ENCODE results near the gene FIGNL2. TPM values are rescaled to one million over a fixed set of nuclear protein-coding genes. Genes with fewer than 3 reads are reported as not detected.

FIGNL2 gene
- total and polyA plus RNA-seq, 2 of the 4 experiments (the other 2 are of a cell fraction), result under 0.01 to 0.12 TPM

DNA sequence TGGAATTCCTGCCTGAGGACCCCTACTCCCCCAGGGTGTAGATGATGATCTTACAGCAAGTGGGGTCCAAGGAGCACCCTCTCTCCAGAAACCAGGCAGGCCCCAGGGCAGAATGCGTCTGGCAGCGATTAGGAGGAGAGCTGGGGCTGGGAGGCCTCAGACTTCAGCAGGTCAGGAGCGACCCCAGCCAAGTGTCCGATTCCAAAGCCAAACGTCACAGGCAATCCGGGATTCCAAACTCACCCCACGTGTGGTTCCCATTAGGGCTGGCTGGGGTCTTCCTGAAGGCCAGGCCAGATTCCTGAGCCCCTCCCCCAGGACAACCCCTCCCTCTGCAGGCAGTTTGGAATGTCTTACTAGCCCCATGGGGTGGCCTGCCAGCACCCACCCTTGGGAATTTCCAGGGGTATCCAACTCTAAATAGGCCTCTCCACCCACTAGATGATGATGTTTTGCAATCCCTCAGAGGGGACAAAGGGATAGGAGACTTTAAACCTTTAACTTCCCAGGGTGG is 17.3 kb upstream of the FIGNL2 start:
- H3K56ac ChIP-seq (ENCODE audit: extremely low read depth, insufficient read depth, low read length), result no peak overlapping the region
- DNase-seq, result no peak
- in situ Hi-C loops (cut with MboI; ENCODE audit: low sequenced_read_pairs), result no loop called here

More for the DNA sequence above, 17.3 kb upstream of the FIGNL2 start:
- BruUV-seq (replicated peaks), result no TSS peak
- intact Hi-C loops (cut with micrococcal nuclease) (no loop called here), dilution Hi-C loops (cut with HindIII; ENCODE audit: low sequenced_read_pairs, unreplicated experiment) (loop anchor here (25.0 kb wide), 1 partner anchor 96 kb away; the partner anchor contains the start of gene ACVR1B)
- H2AK5ac ChIP-seq (ENCODE audit: low read depth, low read length), result no peak overlapping the region
- no peak overlapping the region for H2AFZ ChIP-seq (replicated peaks; ENCODE audit: low read length, poor library complexity)
- H3K4me1 ChIP-seq (ENCODE audit: control insufficient read depth, insufficient read depth, low read length), result peaks cover 2% of the 10 kb centered on the region
- H2BK5ac ChIP-seq (ENCODE audit: low read depth, low read length, poor library complexity, severe bottlenecking), result no peak overlapping the region
- no peak overlapping the region for H3K4ac ChIP-seq (ENCODE audit: low read depth, low read length)
- H3K9ac ChIP-seq (ENCODE audit: low read depth, low read length), result no peak overlapping the region
- H3K23ac ChIP-seq (ENCODE audit: low read depth, low read length), result no peak overlapping the region
- CTCF ChIA-PET, result no interaction called here
- no peak overlapping the region for H4K8ac ChIP-seq (ENCODE audit: low read depth in 2 of 2, low read length in 2 of 2)
- H3K4me3 ChIP-seq (ENCODE audit: insufficient read depth, low read depth, low read length), result no peak overlapping the region
- no peak overlapping the region for H2AK9ac ChIP-seq (replicated peaks; ENCODE audit: low read depth, low read length, poor library complexity)
- no peak overlapping the region for H2BK120ac ChIP-seq (ENCODE audit: low read depth, low read length)
- TF ChIP-seq NFE2L2 (IDR thresholded peaks at IDR 0.05; ENCODE audit: low read depth, low read length), result no peak
- TF ChIP-seq CEBPB (IDR thresholded peaks at IDR 0.05; ENCODE audit: low read depth, low read length), result no peak
- TF ChIP-seq USF2 (IDR thresholded peaks at IDR 0.05; ENCODE audit: low read depth, low read length), result no peak
- no peak for TF ChIP-seq RAD21 (IDR thresholded peaks at IDR 0.05; ENCODE audit: low read length)
- TF ChIP-seq, protein P1, sequence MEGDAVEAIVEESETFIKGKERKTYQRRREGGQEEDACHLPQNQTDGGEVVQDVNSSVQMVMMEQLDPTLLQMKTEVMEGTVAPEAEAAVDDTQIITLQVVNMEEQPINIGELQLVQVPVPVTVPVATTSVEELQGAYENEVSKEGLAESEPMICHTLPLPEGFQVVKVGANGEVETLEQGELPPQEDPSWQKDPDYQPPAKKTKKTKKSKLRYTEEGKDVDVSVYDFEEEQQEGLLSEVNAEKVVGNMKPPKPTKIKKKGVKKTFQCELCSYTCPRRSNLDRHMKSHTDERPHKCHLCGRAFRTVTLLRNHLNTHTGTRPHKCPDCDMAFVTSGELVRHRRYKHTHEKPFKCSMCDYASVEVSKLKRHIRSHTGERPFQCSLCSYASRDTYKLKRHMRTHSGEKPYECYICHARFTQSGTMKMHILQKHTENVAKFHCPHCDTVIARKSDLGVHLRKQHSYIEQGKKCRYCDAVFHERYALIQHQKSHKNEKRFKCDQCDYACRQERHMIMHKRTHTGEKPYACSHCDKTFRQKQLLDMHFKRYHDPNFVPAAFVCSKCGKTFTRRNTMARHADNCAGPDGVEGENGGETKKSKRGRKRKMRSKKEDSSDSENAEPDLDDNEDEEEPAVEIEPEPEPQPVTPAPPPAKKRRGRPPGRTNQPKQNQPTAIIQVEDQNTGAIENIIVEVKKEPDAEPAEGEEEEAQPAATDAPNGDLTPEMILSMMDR (conservative IDR thresholded peaks at IDR 0.05; ENCODE audit: low read depth, low read length), result no peak
- no peak for TF ChIP-seq CHD1 (IDR thresholded peaks at IDR 0.05; ENCODE audit: low read depth, low read length)
- no peak for TF ChIP-seq BHLHE40 (IDR thresholded peaks at IDR 0.05; ENCODE audit: low read depth, low read length)
- TF ChIP-seq POLR2A (IDR thresholded peaks at IDR 0.05; ENCODE audit: low read depth, low read length), result no peak
- TF ChIP-seq RCOR1 (IDR thresholded peaks at IDR 0.05; ENCODE audit: insufficient replicate concordance, low read length), result no peak
- TF ChIP-seq RFX5 (IDR thresholded peaks at IDR 0.05; ENCODE audit: low read depth, low read length), result no peak
- TF ChIP-seq FOS (IDR thresholded peaks at IDR 0.05; ENCODE audit: low read depth, low read length), result no peak
- TF ChIP-seq SMC3 (IDR thresholded peaks at IDR 0.05; ENCODE audit: low read depth, low read length), result no peak
- TF ChIP-seq MXI1 (IDR thresholded peaks at IDR 0.05; ENCODE audit: borderline replicate concordance, low read depth, low read length), result no peak
- no peak for TF ChIP-seq MAZ (IDR thresholded peaks at IDR 0.05; ENCODE audit: borderline replicate concordance, low read depth, low read length)
- no peaks in the 10 kb centered on the region for H3K79me1 ChIP-seq (ENCODE audit: low read depth in 1 of 2, low read length in 2 of 2)
- H3K4me2 ChIP-seq (ENCODE audit: low read depth, low read length), result no peak overlapping the region
- H3K14ac ChIP-seq (replicated peaks; ENCODE audit: low read depth, low read length), result no peak overlapping the region
- H4K20me1 ChIP-seq (ENCODE audit: insufficient read depth, low read length), result no peaks in the 10 kb centered on the region
- H3K36me3 ChIP-seq (ENCODE audit: control insufficient read depth, insufficient read depth, low read length), result no peaks in the 10 kb centered on the region
- H3K9me3 ChIP-seq (ENCODE audit: control insufficient read depth, insufficient read depth, low read length), result no peaks in the 10 kb centered on the region
- H3K9me1 ChIP-seq (ENCODE audit: insufficient read depth, low read length), result no peaks in the 10 kb centered on the region
- ATAC-seq (ENCODE audit: low read depth), result no peak
- H4K91ac ChIP-seq (ENCODE audit: insufficient read depth, low read depth, low read length), result no peak overlapping the region
- H4K5ac ChIP-seq (ENCODE audit: low read depth, low read length), result no peak overlapping the region
- no peak overlapping the region for H2BK15ac ChIP-seq (ENCODE audit: low read depth, low read length)
- WGBS, 2 experiments (ENCODE audit: extremely low coverage in 2 of 2, insufficient read length in 1 of 2), result no CpG with 5 or more reads among the region's 7 CpGs
- no peak overlapping the region for H3K18ac ChIP-seq (ENCODE audit: low read depth, low read length)
- POLR2A ChIA-PET (ENCODE audit: unreplicated experiment), result no interaction called here
- peaks cover 62% of the 10 kb centered on the region for H3K27me3 ChIP-seq (ENCODE audit: control insufficient read depth, insufficient read depth, low read length)
- no peak overlapping the region for H2BK20ac ChIP-seq (ENCODE audit: low read depth, low read length)
- no peak overlapping the region for H3K27ac ChIP-seq (ENCODE audit: insufficient read depth, low read length)

Measured in IMR-90 (cell line).